ENCODE results near the gene C4orf36. TPM values are rescaled to one million over a fixed set of nuclear protein-coding genes. Genes with fewer than 3 reads are reported as not detected.

C4orf36 gene
- total and polyA plus RNA-seq, 2 experiments from 2014 or later = 1.3 to 2.0 TPM

GRCh38 chr4:86938771-86939520, 46.7 kb upstream of the C4orf36 start:
- no peaks in the 10 kb centered on the region for H4K20me1 ChIP-seq (ENCODE audit: insufficient read depth, poor library complexity, severe bottlenecking)
- WGBS (ENCODE audit: low lambda C conversion rate, missing lambda C conversion rate) = 86% methylated on average over 4 of the region's 4 CpGs
- peaks cover 33% of the 10 kb centered on the region for H3K4me1 ChIP-seq (ENCODE audit: insufficient read depth)

DNA sequence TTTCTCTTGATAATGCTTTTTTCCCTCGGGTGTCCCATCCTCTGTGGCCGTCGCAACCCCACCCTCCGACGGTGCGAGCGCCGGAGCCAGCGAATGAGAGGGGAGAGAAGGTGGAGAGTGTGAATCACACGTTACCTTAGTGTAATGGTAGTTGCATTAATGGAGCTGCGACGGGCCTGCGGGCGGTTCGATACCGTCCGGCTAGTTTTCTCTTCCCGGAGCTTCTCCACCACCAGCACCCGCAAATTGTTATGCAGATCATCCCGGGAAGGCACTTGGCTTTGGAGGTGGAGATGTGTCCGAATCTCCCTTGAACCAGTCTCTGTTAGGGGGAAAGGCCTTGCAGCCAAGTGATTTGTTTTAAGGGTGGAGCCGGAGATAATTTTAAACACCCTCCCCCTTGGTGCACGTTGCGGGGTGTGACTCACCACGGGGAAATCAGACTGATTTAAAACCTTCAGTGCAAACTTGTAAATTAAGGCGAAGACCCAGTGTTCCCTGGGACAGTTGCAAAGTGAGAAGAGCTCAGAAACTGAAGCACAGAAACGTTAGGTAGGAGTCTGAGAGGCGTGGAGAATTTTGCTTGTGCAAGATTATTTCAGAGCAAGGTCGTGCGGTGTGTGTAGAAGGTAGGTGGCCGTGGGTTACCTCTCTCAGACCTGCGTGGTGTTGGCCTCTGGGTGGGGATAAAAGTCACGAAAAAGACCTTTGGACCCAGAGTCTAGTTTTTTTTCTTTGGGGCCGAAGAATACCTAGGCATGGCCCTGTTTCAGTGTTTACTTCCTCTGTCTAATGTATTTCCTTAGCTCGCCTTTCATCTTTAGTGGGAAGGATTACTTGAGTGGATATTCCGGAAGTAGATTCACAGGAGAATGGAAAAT, 43.9 kb upstream of the C4orf36 start:
- H3K9me2 ChIP-seq (replicated peaks; ENCODE audit: insufficient read depth) = no peaks in the 10 kb centered on the region
- H3K36me3 ChIP-seq (replicated peaks; ENCODE audit: insufficient read depth, low read depth) = no peaks in the 10 kb centered on the region
- TF ChIP-seq EZH2phosphoT487 (IDR thresholded peaks at IDR 0.05; ENCODE audit: low read depth, severe bottlenecking, unreplicated experiment) = no peak
- no peak for TF ChIP-seq EZH2 (IDR thresholded peaks at IDR 0.05; ENCODE audit: borderline replicate concordance)
- TF ChIP-seq, protein P1, sequence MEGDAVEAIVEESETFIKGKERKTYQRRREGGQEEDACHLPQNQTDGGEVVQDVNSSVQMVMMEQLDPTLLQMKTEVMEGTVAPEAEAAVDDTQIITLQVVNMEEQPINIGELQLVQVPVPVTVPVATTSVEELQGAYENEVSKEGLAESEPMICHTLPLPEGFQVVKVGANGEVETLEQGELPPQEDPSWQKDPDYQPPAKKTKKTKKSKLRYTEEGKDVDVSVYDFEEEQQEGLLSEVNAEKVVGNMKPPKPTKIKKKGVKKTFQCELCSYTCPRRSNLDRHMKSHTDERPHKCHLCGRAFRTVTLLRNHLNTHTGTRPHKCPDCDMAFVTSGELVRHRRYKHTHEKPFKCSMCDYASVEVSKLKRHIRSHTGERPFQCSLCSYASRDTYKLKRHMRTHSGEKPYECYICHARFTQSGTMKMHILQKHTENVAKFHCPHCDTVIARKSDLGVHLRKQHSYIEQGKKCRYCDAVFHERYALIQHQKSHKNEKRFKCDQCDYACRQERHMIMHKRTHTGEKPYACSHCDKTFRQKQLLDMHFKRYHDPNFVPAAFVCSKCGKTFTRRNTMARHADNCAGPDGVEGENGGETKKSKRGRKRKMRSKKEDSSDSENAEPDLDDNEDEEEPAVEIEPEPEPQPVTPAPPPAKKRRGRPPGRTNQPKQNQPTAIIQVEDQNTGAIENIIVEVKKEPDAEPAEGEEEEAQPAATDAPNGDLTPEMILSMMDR (IDR thresholded peaks at IDR 0.05; ENCODE audit: poor library complexity) = no peak
- H3K4me1 ChIP-seq (ENCODE audit: insufficient read depth) = peaks cover 16% of the 10 kb centered on the region
- H3K27ac ChIP-seq = peak overlapping the region; percentile 94
- H3K4me3 ChIP-seq = peak overlapping the region; percentile 86
- H2AFZ ChIP-seq = peak overlapping the region; percentile 75
- no peaks in the 10 kb centered on the region for H3K9me3 ChIP-seq (ENCODE audit: low read depth)
- 4% methylated on average over 36 of the region's 36 CpGs for WGBS (ENCODE audit: low lambda C conversion rate, missing lambda C conversion rate)
- peaks cover 48% of the 10 kb centered on the region for H3K79me2 ChIP-seq
- peak overlapping the region; percentile 85 for H3K4me2 ChIP-seq
- no peaks in the 10 kb centered on the region for H4K20me1 ChIP-seq (ENCODE audit: insufficient read depth, poor library complexity, severe bottlenecking)
- peak; percentile 75 for DNase-seq (ENCODE audit: low spot score)
- H3K27me3 ChIP-seq = no peaks in the 10 kb centered on the region

More at GRCh38 chr4:86938771-86939520, 46.7 kb upstream of the C4orf36 start:
- Histone ChIP-seq H3K27ac (peak overlapping the region; percentile 63), H3K4me3 (no peak overlapping the region), H3K36me3 (replicated peaks; ENCODE audit: insufficient read depth, low read depth) (no peaks in the 10 kb centered on the region), H3K27me3 (no peaks in the 10 kb centered on the region), H3K4me2 (peak overlapping the region; percentile 85), H3K9me2 (replicated peaks; ENCODE audit: insufficient read depth) (no peaks in the 10 kb centered on the region), H3K9me3 (ENCODE audit: low read depth) (no peaks in the 10 kb centered on the region), H2AFZ (no peak overlapping the region), H3K79me2 (peaks cover 65% of the 10 kb centered on the region)
- TF ChIP-seq EZH2 (IDR thresholded peaks at IDR 0.05; ENCODE audit: borderline replicate concordance) (no peak), EZH2phosphoT487 (IDR thresholded peaks at IDR 0.05; ENCODE audit: low read depth, severe bottlenecking, unreplicated experiment) (no peak)
- TF ChIP-seq, protein P1 (IDR thresholded peaks at IDR 0.05; ENCODE audit: poor library complexity) = no peak
- no peak for DNase-seq (ENCODE audit: low spot score)

DNA sequence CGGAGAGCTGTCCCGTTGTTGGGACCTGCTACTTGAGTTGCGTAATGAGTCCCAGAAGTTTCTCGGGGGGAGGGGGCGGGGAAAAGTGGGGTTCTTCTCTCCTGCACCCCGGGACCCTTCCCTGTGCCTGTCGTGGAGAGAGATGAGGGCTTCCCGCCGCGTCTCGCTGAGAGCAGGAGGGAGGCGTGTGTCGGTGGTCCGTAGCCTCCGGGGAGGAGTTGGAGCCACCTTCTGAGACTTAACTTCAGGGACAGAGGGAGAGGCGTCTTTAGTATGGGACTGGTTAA, 43.3 kb upstream of the C4orf36 start:
- H3K27ac ChIP-seq = peak overlapping the region; percentile 94
- 3% methylated on average over 10 of the region's 16 CpGs for WGBS (ENCODE audit: low lambda C conversion rate, missing lambda C conversion rate)
- H3K79me2 ChIP-seq = peaks cover 42% of the 10 kb centered on the region
- no peaks in the 10 kb centered on the region for H3K9me3 ChIP-seq (ENCODE audit: low read depth)
- H3K27me3 ChIP-seq = no peaks in the 10 kb centered on the region
- peak overlapping the region; percentile 85 for H3K4me2 ChIP-seq
- no peaks in the 10 kb centered on the region for H3K9me2 ChIP-seq (replicated peaks; ENCODE audit: insufficient read depth)
- DNase-seq (ENCODE audit: low spot score) = no peak
- H4K20me1 ChIP-seq (ENCODE audit: insufficient read depth, poor library complexity, severe bottlenecking) = no peaks in the 10 kb centered on the region
- peak overlapping the region; percentile 75 for H2AFZ ChIP-seq
- TF ChIP-seq EZH2phosphoT487 (IDR thresholded peaks at IDR 0.05; ENCODE audit: low read depth, severe bottlenecking, unreplicated experiment) (no peak), EZH2 (IDR thresholded peaks at IDR 0.05; ENCODE audit: borderline replicate concordance) (no peak)
- TF ChIP-seq, protein P1 (IDR thresholded peaks at IDR 0.05; ENCODE audit: poor library complexity) = no peak
- H3K4me1 ChIP-seq (ENCODE audit: insufficient read depth) = peaks cover 16% of the 10 kb centered on the region
- peak overlapping the region; percentile 86 for H3K4me3 ChIP-seq
- no peaks in the 10 kb centered on the region for H3K36me3 ChIP-seq (replicated peaks; ENCODE audit: insufficient read depth, low read depth)

Data from hepatocyte (in vitro differentiated cells).